COR-L47 (cell line): Measurements from ENCODE around the gene IER5.
"Not testable (repeated sequence)": the region's sequence is repeated elsewhere in the genome, so short reads cannot be mapped to it uniquely, and the experiment has no call there.

Experiments used
- DNase-seq: peaks from one replicate; lab custom pipeline; 2025; lab: John Stamatoyannopoulos, UW

IER5 gene

GRCh38 chr1:181088079-181089016 lies at the start of gene IER5:
TSS of gene IER5 (plus strand) at chr1:181088700. CDS start at chr1:181088903, 203 bp downstream.
- DNase-seq = peak; percentile 92

- no peak for DNase-seq
These were observed 48.1 kb upstream of the IER5 start for GRCh38 chr1:181040284-181040865.

DNA sequence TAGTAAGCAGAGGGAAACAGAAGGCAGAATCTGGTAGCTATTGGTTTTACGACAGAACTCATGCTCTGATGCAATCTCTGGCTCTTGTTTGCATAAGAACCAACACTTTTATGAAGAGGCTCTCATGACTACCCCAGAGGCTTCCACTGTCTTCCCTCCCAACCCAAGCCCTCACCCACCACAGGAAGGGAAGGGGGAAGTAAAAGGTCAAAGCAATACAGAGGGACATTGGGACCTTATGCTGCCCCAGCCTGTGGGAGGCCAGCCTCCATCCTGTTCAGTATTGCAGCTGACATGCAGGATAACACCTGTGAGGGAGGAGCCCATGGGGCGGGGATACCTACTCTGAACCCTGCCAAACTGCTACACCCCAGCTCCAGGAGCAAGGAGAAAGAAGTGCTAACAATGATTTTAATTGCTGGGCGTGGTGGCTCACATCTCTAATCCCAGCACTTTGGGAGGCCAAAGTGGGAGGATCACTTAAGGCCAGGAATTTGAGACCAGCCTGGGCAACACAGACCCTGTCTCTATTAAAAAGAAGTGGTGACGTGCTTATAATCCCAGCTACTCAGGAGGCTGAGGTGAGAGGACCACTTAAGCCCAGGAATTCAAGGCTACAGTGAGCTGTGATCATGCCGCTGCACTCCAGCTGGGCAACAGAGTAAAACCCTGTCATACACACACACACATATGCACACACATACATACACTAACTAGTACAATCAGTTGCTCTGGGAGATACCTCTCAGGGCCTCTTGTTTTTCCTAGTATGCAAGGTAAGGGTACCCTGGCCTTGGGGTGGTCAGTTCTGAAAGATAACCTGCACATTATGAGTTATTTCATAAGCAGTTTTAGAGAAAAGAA lies 45.2 kb upstream of the IER5 start:
- peak; percentile 46 for DNase-seq

GRCh38 chr1:181044449-181044966 lies 44.0 kb upstream of the IER5 start:
- DNase-seq = no peak

DNA sequence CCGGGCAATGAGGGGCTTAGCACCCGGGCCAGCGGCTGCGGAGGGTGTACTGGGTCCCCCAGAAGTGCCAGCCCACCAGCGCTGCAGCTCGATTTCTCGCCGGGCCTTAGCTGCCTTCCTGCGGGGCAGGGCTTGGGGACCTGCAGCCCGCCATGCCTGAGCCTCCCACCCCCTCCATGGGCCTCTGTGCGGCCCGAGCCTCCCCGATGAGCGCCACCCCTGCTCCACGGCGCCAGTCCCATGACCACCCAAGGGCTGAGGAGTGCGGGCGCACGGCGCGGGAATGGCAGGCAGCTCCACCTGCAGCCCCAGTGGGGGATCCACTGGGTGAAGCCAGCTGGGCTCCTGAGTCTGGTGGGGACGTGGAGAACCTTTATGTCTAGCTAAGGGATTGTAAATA lies 42.6 kb upstream of the IER5 start:
- not testable (repeated sequence) for DNase-seq

GRCh38 chr1:181049378-181049777 lies 39.1 kb upstream of the IER5 start:
- no peak for DNase-seq

DNA sequence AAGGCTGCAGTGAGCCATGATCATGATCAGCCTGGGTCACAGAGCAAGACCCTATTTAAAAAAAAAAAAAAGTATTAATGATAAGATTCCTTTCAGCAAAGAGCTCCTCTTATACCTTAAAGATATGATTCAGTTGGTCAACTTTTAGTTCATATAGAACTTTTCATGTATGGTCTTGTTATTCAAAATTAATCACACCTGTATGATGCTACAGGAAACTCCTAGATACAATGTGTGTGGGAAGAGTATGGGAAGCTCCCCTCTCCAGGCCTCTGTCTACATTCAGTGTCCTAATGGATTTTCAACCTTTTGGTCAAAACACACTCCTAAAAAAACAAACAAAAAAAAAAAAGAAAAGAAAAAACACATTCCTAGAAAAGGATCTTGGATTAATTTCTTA lies 37.6 kb upstream of the IER5 start:
- no peak for DNase-seq

GRCh38 chr1:181056560-181056959 lies 31.9 kb upstream of the IER5 start:
- DNase-seq = no peak

DNA sequence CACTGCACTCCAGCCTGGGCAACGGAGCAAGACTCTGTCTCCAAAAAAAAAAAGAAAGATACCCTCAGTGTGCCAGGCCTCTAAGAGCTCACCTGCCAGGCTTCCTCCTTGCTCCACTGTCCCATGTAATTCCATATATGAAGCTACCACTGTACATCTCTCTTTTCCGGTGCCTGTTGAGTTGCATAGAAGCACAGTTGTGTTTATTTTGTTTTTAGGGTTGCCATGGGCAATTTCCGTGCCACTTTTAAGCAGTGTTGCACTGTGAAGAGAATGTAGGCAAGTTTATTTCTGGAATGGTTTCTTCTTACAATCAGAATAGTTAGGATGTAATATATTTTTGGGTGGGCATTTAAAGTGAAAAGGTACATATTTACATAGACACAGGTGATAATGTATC lies 31.4 kb upstream of the IER5 start:
- no peak for DNase-seq

GRCh38 chr1:181059435-181059834 lies 29.1 kb upstream of the IER5 start:
- no peak for DNase-seq

- no peak for DNase-seq
These were observed 28.4 kb upstream of the IER5 start for GRCh38 chr1:181060066-181060465.

GRCh38 chr1:181060947-181061346 lies 27.6 kb upstream of the IER5 start:
- DNase-seq = not testable (repeated sequence)

DNA sequence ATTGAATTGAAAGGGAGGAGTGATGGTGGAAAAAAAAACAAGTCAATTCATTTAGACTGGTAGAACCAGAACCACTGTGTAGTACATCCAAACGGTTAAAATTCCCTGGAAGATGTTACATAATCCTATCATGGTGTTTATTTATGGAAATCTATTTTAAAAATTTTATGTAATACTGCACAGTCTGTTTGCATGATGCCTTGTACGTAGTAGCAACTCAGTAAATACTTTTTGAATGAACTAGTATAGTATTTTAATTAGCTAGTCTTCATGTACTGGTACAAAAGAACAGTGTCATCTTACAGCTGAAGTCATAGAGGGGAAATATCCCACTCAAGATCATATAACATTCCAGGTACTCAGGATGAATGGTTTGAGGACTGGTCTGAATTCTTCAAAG lies 27.0 kb upstream of the IER5 start:
- DNase-seq = no peak

- DNase-seq = no peak
These were observed 26.3 kb upstream of the IER5 start for GRCh38 chr1:181061891-181062835.

GRCh38 chr1:181062836-181063428 lies 25.6 kb upstream of the IER5 start:
- no peak for DNase-seq

- no peak for DNase-seq
These were observed 24.4 kb upstream of the IER5 start for GRCh38 chr1:181064011-181064623.

- no peak for DNase-seq
These were observed 23.8 kb upstream of the IER5 start for GRCh38 chr1:181064702-181065101.

GRCh38 chr1:181073638-181074037 lies 14.9 kb upstream of the IER5 start:
- no peak for DNase-seq

DNA sequence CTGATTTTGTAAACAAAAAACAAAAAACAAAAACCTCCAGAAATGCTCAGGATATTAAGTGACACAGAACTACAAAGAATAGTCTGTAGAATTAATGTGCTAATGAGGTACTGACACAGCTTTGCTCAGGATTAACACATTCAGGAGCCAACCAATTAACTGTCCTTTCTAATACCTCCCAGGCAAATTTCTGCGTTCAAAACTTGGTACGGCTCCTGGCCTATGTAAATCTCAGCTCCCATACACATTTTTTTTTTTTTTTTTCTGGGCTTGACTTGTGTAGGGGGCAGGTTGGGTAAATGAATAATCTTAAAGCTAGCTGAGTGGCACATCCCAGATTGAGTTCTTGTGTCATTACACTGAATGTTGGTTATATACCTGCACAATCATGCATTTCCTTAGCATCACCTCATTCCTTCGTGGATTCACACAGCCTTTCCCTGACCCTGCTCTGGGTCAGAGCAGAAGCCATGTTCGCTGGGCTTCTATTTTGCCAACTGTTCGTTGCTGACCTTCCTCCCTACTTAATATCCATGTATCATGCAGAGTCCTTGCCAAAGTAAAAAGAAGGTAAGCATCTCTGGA lies 12.6 kb upstream of the IER5 start:
- no peak for DNase-seq

GRCh38 chr1:181076852-181077251 lies 11.6 kb upstream of the IER5 start:
- no peak for DNase-seq
